H1 (cell line): ENCODE results near the gene ENKD1. TPM values are rescaled to one million over a fixed set of nuclear protein-coding genes. Genes with fewer than 3 reads are reported as not detected.

Experiments used
- CTCF ChIA-PET: fragments of 300-600 bp; sonication (Branson Sonifier 250); formaldehyde crosslinking; loops from one replicate; lab custom pipeline; 2021; ENCODE audit not compliant: partially characterized antibody; lab: Charles Lee
- POLR2A ChIA-PET: fragments of 300-600 bp; sonication (Branson Sonifier 250); formaldehyde crosslinking; loops from one replicate; lab custom pipeline; 2021; ENCODE audit warnings: inconsistent platforms; ENCODE audit not compliant: partially characterized antibody; lab: Charles Lee
- DNase-seq, 2 experiments: peaks; one replicate each; pipeline versions ENCODE4 v3.0.0 to v3.0.0-alpha.2; 2010 to 2022; ENCODE audit warnings: low spot score in 2 of 2, low read depth in 1 of 2, mixed read lengths in 1 of 2
- FAIRE-seq: peaks from 2 replicates; lab custom pipeline; 2011; peaks lifted over from hg19 to GRCh38; lab: Jason Lieb, UNC
- H2AFZ ChIP-seq: 2 replicates; pipeline ENCODE4 v1.8.1; 2012; ENCODE audit warnings: low read length, inconsistent platforms
- H2AK5ac ChIP-seq: 2 replicates; pipeline ENCODE4 v1.6.1; 2013; ENCODE audit warnings: low read depth, low read length
- H2BK120ac ChIP-seq: replicated peaks from 2 replicates; pipeline ENCODE3; 2013; ENCODE audit warnings: low read depth, low read length, inconsistent platforms
- H2BK12ac ChIP-seq: 2 replicates; pipeline ENCODE4 v1.6.1; 2013; ENCODE audit warnings: low read depth, low read length
- H2BK15ac ChIP-seq: 2 replicates; pipeline ENCODE4 v1.6.1; 2013; ENCODE audit warnings: low read length
- H2BK20ac ChIP-seq: 2 replicates; pipeline ENCODE4 v1.6.1; 2013; ENCODE audit warnings: low read length
- H2BK5ac ChIP-seq: 2 replicates; pipeline ENCODE4 v1.6.1; 2013; ENCODE audit warnings: low read depth, low read length
- H3K14ac ChIP-seq: 2 replicates; pipeline ENCODE4 v1.6.1; 2013; ENCODE audit warnings: inconsistent platforms; ENCODE audit not compliant: insufficient read length
- H3K18ac ChIP-seq: 2 replicates; pipeline ENCODE4 v1.6.1; 2013; ENCODE audit warnings: low read length; ENCODE audit errors: extremely low read depth
- H3K23ac ChIP-seq: 2 replicates; pipeline ENCODE4 v1.6.1; 2013; ENCODE audit warnings: inconsistent platforms; ENCODE audit not compliant: insufficient read length
- H3K23me2 ChIP-seq: 2 replicates; pipeline ENCODE4 v1.6.1; 2013; ENCODE audit warnings: low read depth, low read length
- H3K27ac ChIP-seq: 2 replicates; pipeline ENCODE4 v1.6.1; 2011; ENCODE audit warnings: low read depth, low read length, inconsistent platforms
- H3K27me3 ChIP-seq, 4 experiments: replicated peaks in 1 of 4; 1 replicate in 1 of 4; 2 replicates in 3 of 4; pipeline versions ENCODE4 v1.6.1 to v1.8.1; 2011 to 2013; ENCODE audit warnings: low read length in 3 of 4, mild to moderate bottlenecking in 3 of 4, inconsistent platforms in 2 of 4, mixed read lengths in 2 of 4, moderate library complexity in 1 of 4; ENCODE audit not compliant: control insufficient read depth in 3 of 4, insufficient read depth in 3 of 4; ENCODE audit errors: extremely low read depth in 1 of 4
- H3K36me3 ChIP-seq, 4 experiments: 2 replicates each; pipeline versions ENCODE4 v1.6.1 to v1.8.1; 2011 to 2013; ENCODE audit warnings: mild to moderate bottlenecking in 4 of 4, low read length in 3 of 4, moderate library complexity in 2 of 4, control low read depth in 1 of 4, inconsistent platforms in 1 of 4; ENCODE audit not compliant: insufficient read depth in 4 of 4, control insufficient read depth in 2 of 4
- H3K4ac ChIP-seq: replicated peaks from 2 replicates; pipeline ENCODE3; 2013; ENCODE audit warnings: low read length, low read depth, mixed read lengths, inconsistent platforms; ENCODE audit not compliant: insufficient read length
- H3K4me1 ChIP-seq, 4 experiments: replicated peaks in 1 of 4; 1 replicate in 1 of 4; 2 replicates in 3 of 4; pipeline versions ENCODE4 v1.6.1 to v1.8.1; 2011 to 2013; ENCODE audit warnings: low read length in 3 of 4, inconsistent platforms in 2 of 4, mixed read lengths in 1 of 4; ENCODE audit not compliant: insufficient read depth in 4 of 4, control insufficient read depth in 3 of 4
- H3K4me2 ChIP-seq, 2 experiments: 2 replicates each; pipeline versions ENCODE4 v1.6.1 to v1.8.1; 2011 to 2013; ENCODE audit warnings: low read depth in 2 of 2, low read length in 2 of 2, control low read depth in 1 of 2, inconsistent platforms in 1 of 2, mild to moderate bottlenecking in 1 of 2; ENCODE audit not compliant: insufficient read depth in 1 of 2
- H3K4me3 ChIP-seq, 4 experiments: fragments of 200-600, 300-600 bp in 1 of 4; sonication (generic), shearing (Covaris generic), sonication (Bioruptor Twin) in 1 of 4; 2 replicates each; pipeline versions ENCODE4 v1.5.1 to v1.8.1; 2011 to 2016; ENCODE audit warnings: low read length in 4 of 4, low read depth in 3 of 4, control low read depth in 2 of 4, inconsistent platforms in 2 of 4, mild to moderate bottlenecking in 2 of 4, mixed read lengths in 1 of 4, moderate library complexity in 1 of 4; ENCODE audit not compliant: insufficient read depth in 2 of 4; ENCODE audit errors: extremely low read depth in 1 of 4
- H3K56ac ChIP-seq: replicated peaks from 2 replicates; pipeline ENCODE3; 2013; ENCODE audit warnings: low read depth, mild to moderate bottlenecking, mixed read lengths, low read length, inconsistent platforms; ENCODE audit not compliant: insufficient read length
- H3K79me1 ChIP-seq: 2 replicates; pipeline ENCODE4 v1.6.1; 2013; ENCODE audit warnings: low read depth, low read length, control low read depth
- H3K79me2 ChIP-seq, 2 experiments: 2 replicates each; pipeline versions ENCODE4 v1.6.1 to v1.8.1; 2012 to 2013; ENCODE audit warnings: low read length in 2 of 2, mild to moderate bottlenecking in 2 of 2, inconsistent platforms in 1 of 2; ENCODE audit not compliant: insufficient read depth in 2 of 2, control insufficient read depth in 1 of 2
- H3K9ac ChIP-seq, 4 experiments: replicated peaks in 1 of 4; 1 replicate in 1 of 4; 2 replicates in 3 of 4; pipeline versions ENCODE4 v1.6.1 to v1.8.1; 2011 to 2013; ENCODE audit warnings: low read depth in 3 of 4, low read length in 3 of 4, control low read depth in 2 of 4, mild to moderate bottlenecking in 2 of 4, moderate library complexity in 2 of 4, inconsistent platforms in 1 of 4; ENCODE audit errors: extremely low read depth in 1 of 4
- H3K9me3 ChIP-seq, 2 experiments: 2 replicates each; pipeline versions ENCODE4 v1.6.1 to v1.8.1; 2012 to 2013; ENCODE audit warnings: mild to moderate bottlenecking in 2 of 2, moderate library complexity in 2 of 2, control low read depth in 1 of 2, inconsistent platforms in 1 of 2, low read depth in 1 of 2, low read length in 1 of 2, mixed read lengths in 1 of 2; ENCODE audit not compliant: insufficient read depth in 2 of 2
- H4K20me1 ChIP-seq, 2 experiments: replicated peaks in 1 of 2; 2 replicates each; pipeline versions ENCODE3 to v1.8.1; 2011 to 2013; ENCODE audit warnings: inconsistent platforms in 2 of 2, low read length in 2 of 2, mild to moderate bottlenecking in 1 of 2; ENCODE audit not compliant: insufficient read depth in 2 of 2, control insufficient read depth in 1 of 2
- H4K5ac ChIP-seq: 2 replicates; pipeline ENCODE4 v1.6.1; 2013; ENCODE audit warnings: low read length, low read depth, mixed read lengths, inconsistent platforms; ENCODE audit not compliant: insufficient read length
- H4K8ac ChIP-seq: 2 replicates; pipeline ENCODE4 v1.8.0; 2013; ENCODE audit warnings: mild to moderate bottlenecking, moderate library complexity, low read length, inconsistent platforms; ENCODE audit not compliant: insufficient read depth; ENCODE audit errors: extremely low read depth
- H4K91ac ChIP-seq: replicated peaks from 2 replicates; pipeline ENCODE3; 2013; ENCODE audit warnings: low read length, mixed read lengths, inconsistent platforms; ENCODE audit not compliant: insufficient read length
- ATF3 ChIP-seq: IDR thresholded peaks from 2 replicates; pipeline ENCODE4 v1.6.1; 2011; ENCODE audit warnings: low read depth, mild to moderate bottlenecking, low read length; ENCODE audit not compliant: insufficient read depth
- FOSL1 ChIP-seq: IDR thresholded peaks from 2 replicates; pipeline ENCODE4 v1.6.1; 2011; ENCODE audit warnings: mild to moderate bottlenecking, low read depth, low read length, moderate library complexity; ENCODE audit not compliant: insufficient read depth
- HDAC2 ChIP-seq, 2 experiments: fragments of 300-600 bp in 1 of 2; sonication (generic) in 1 of 2; IDR thresholded peaks; 2 replicates each; pipeline ENCODE4 v1.6.1; 2011 to 2012; ENCODE audit warnings: low read depth in 2 of 2, low read length in 2 of 2, mild to moderate bottlenecking in 2 of 2, moderate library complexity in 2 of 2, borderline replicate concordance in 1 of 2, inconsistent platforms in 1 of 2
- KDM1A ChIP-seq: fragments of 200-600, 300-600 bp; sonication (generic); IDR thresholded peaks from 2 replicates; pipeline ENCODE4 v1.7.1; 2016; ENCODE audit warnings: mild to moderate bottlenecking, low read length, borderline replicate concordance
- POLR2A ChIP-seq, 2 experiments: IDR thresholded peaks; 1 replicate in 1 of 2; 2 replicates in 1 of 2; pipeline ENCODE4 v1.6.1; 2011; ENCODE audit warnings: low read depth in 2 of 2, low read length in 2 of 2, mild to moderate bottlenecking in 2 of 2; ENCODE audit errors: control extremely low read depth in 1 of 2
- RNF2 ChIP-seq: fragments of 200-900, 300-1000 bp; sonication (generic); IDR thresholded peaks from 2 replicates; pipeline ENCODE4 v1.7.1; 2016; ENCODE audit warnings: borderline replicate concordance, low read depth, mild to moderate bottlenecking, antibody characterized with exemption, low read length; ENCODE audit not compliant: poor library complexity, severe bottlenecking; ENCODE audit errors: missing control alignments
- SIRT6 ChIP-seq: IDR thresholded peaks from one replicate; pipeline ENCODE4 v1.7.1; 2012; ENCODE audit warnings: low read length, inconsistent platforms
- SRF ChIP-seq: IDR thresholded peaks from 2 replicates; pipeline ENCODE4 v1.6.1; 2011; ENCODE audit warnings: mild to moderate bottlenecking, low read depth, low read length, moderate library complexity
- TBP ChIP-seq: IDR thresholded peaks from 2 replicates; pipeline ENCODE4 v1.6.1; 2011; ENCODE audit warnings: low read depth, low read length, improper control_type of control experiment
- YY1 ChIP-seq: IDR thresholded peaks from 2 replicates; pipeline ENCODE4 v1.6.1; 2011; ENCODE audit warnings: low read depth, mild to moderate bottlenecking, low read length
- WGBS, 2 experiments: shearing (Covaris generic) in 1 of 2; methylation state at CpG; one replicate each; pipeline versions ENCODE4 v1.1.6 to v1.1.7; 2013 to 2015; ENCODE audit warnings: low lambda C conversion rate in 2 of 2, mixed read lengths in 2 of 2, inconsistent platforms in 1 of 2, low coverage in 1 of 2, missing lambda C conversion rate in 1 of 2; ENCODE audit not compliant: insufficient replicate concordance in 2 of 2, insufficient coverage in 1 of 2, insufficient read length in 1 of 2; ENCODE audit errors: extremely low coverage in 1 of 2, missing lambda C conversion rate in 1 of 2; 5-methylcytosine and 5-hydroxymethylcytosine counted together
- polyA plus RNA-seq, 7 experiments: library from polyadenylated mRNA; depleted of rRNA in 3 of 7; stranded (reverse) in 5 of 7; unstranded in 2 of 7; fragments of >200 nt in 5 of 7; fragments of 200-250 nt in 2 of 7; gene quantifications; 1 replicate in 5 of 7; 2 replicates in 1 of 7; 4 replicates in 1 of 7; pipeline versions ENCODE4 v1.2.1 to v1.2.3, GENCODE V29; 2011 to 2013; ENCODE audit warnings: missing spikeins in 2 of 7, mixed read lengths in 2 of 7
- total RNA-seq: library from RNA; stranded (reverse); fragmentation: NEBNext Ultra II Directional; extraction: Animal tissue kit (Norgen Biotek cat#: 25700); gene quantifications from 2 replicates; pipeline ENCODE4 v1.2.1, GENCODE V29; 2021

ENKD1 gene
- total and polyA plus RNA-seq, 2 of the 8 experiments (the other 6 are each of a cell fraction or from before 2014, with no cell fraction given): 12.9 to 16.1 TPM

- no peak overlapping the region for H4K91ac ChIP-seq
- no peak overlapping the region for H3K18ac ChIP-seq
- no peak overlapping the region for H2AK5ac ChIP-seq
- H3K36me3 ChIP-seq: no peaks in the 10 kb centered on the region
- POLR2A ChIA-PET: interaction anchor here (1.4 to 2.0 kb wide), 5 partner anchors 12 to 220 kb away, joined by 3 to 6 read pairs (median 4); partner anchors contain the start of gene NRN1L
- no peak overlapping the region for H3K56ac ChIP-seq
- no peak overlapping the region for H3K4me3 ChIP-seq
- H2BK120ac ChIP-seq: no peak overlapping the region
- H4K5ac ChIP-seq: no peak overlapping the region
- H3K9ac ChIP-seq: no peak overlapping the region
- H3K23ac ChIP-seq: no peak overlapping the region
- H3K14ac ChIP-seq: no peak overlapping the region
- peaks cover 0 to 3% (median under 1%) of the 10 kb centered on the region in 4 experiments; a peak in 2 of 7 replicates for H3K27me3 ChIP-seq
- H2BK20ac ChIP-seq: no peak overlapping the region
- DNase-seq (no peak), FAIRE-seq (no peak)
- CTCF ChIA-PET: interaction anchor here (0.5 to 13.7 kb wide), 34 partner anchors 10 to 432 kb away, joined by 3 to 202 read pairs (median 5); partner anchors contain the start of genes ATP6V0D1, CARMIL2, CTCF and NRN1L
- no peak overlapping the region for H2AFZ ChIP-seq
- WGBS, 2 experiments: 97% methylated on average over 4 of the region's 4 CpGs; no CpG with 5 or more reads in 1 of the 2 experiments
- H3K4me1 ChIP-seq: peaks cover 0 to 29% (median 20%) of the 10 kb centered on the region in 4 experiments; a peak in 5 of 7 replicates
- no peaks in the 10 kb centered on the region for H3K79me2 ChIP-seq
- no peak overlapping the region for H3K27ac ChIP-seq
- no peak overlapping the region for H2BK15ac ChIP-seq
- H3K4me2 ChIP-seq: no peak overlapping the region
- no peak overlapping the region for H4K8ac ChIP-seq
- H4K20me1 ChIP-seq: peaks cover 2 to 6% of the 10 kb centered on the region in 2 experiments
- no peak overlapping the region for H2BK5ac ChIP-seq
- H3K4ac ChIP-seq: no peak overlapping the region
- no peak overlapping the region for H2BK12ac ChIP-seq
- no peaks in the 10 kb centered on the region for H3K79me1 ChIP-seq
- H3K9me3 ChIP-seq: no peaks in the 10 kb centered on the region
- H3K23me2 ChIP-seq: peaks cover 27% of the 10 kb centered on the region
- TF ChIP-seq TBP (no peak), SIRT6 (no peak), YY1 (no peak), RNF2 (no peak), KDM1A (no peak), HDAC2 (IDR thresholded peaks at IDR 0.05; ENCODE audit: borderline replicate concordance in 1 of 2, low read depth in 2 of 2, low read length in 2 of 2) (no peak), SRF (no peak), FOSL1 (no peak), POLR2A (IDR thresholded peaks at IDR 0.05; ENCODE audit: control extremely low read depth in 1 of 2, low read depth in 2 of 2, low read length in 2 of 2) (no peak), ATF3 (no peak)
Observed at GRCh38 chr16:67664258-67664657, 2.3 kb downstream of the ENKD1 start.
